GM18867 (cell line): Measurements from ENCODE around the gene SPATA7.
"Not testable (repeated sequence)": the region's sequence is repeated elsewhere in the genome, so short reads cannot be mapped to it uniquely, and the experiment has no call there.

Experiments
- ATAC-seq: cut with Tn5 transposase; IDR thresholded peaks from one replicate; pipeline ENCODE4 v1.9.1; 2021; ENCODE audit warnings: mild to moderate bottlenecking, moderate library complexity; ENCODE audit not compliant: unreplicated experiment

SPATA7 gene, protein sequence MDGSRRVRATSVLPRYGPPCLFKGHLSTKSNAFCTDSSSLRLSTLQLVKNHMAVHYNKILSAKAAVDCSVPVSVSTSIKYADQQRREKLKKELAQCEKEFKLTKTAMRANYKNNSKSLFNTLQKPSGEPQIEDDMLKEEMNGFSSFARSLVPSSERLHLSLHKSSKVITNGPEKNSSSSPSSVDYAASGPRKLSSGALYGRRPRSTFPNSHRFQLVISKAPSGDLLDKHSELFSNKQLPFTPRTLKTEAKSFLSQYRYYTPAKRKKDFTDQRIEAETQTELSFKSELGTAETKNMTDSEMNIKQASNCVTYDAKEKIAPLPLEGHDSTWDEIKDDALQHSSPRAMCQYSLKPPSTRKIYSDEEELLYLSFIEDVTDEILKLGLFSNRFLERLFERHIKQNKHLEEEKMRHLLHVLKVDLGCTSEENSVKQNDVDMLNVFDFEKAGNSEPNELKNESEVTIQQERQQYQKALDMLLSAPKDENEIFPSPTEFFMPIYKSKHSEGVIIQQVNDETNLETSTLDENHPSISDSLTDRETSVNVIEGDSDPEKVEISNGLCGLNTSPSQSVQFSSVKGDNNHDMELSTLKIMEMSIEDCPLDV

DNA sequence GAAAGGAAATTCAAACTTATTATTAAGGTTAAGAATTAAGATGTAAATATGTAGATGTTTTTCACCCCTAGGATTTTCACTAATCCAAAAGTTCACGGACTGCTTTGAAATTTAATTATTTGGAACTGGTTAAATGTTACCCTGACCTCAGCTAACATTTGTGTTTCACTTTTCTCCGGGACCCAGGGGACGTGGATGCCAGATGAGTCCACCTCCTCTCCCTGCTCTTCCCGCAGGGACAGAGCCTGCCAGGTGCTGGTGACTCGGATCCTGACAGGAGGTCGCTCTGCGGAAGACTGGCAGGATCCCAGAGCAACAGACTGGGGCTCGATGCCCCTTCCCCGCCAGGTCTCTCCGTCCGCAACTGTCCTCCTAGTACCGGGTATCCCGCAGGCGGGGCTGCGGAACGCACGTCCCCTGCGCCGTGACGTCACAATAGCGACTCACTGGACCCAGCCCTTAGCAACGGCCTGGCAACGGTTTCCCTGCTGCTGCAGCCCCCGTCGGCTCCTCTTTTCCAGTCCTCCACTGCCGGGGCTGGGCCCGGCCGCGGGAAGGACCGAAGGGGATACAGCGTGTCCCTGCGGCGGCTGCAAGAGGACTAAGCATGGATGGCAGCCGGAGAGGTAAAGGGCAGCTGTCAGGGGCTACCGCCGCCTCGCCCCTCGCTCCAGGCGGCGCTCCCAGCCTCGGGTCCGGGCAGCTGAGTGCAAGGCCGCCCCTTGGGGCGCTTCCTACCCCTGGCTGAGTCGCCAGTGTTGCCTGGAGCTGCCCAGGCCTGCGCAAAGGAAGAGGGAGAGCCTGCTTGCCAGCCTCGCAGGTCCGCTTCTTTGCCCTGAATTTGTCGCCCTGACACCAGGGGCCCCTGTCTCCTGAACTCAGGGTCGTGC lies at the start of gene SPATA7:
Gene SPATA7 (plus strand): TSS at position 446 of the 890 bp plus-strand sequence. CDS start 162 bp downstream, at position 608.
- ATAC-seq = peak; percentile 100

DNA sequence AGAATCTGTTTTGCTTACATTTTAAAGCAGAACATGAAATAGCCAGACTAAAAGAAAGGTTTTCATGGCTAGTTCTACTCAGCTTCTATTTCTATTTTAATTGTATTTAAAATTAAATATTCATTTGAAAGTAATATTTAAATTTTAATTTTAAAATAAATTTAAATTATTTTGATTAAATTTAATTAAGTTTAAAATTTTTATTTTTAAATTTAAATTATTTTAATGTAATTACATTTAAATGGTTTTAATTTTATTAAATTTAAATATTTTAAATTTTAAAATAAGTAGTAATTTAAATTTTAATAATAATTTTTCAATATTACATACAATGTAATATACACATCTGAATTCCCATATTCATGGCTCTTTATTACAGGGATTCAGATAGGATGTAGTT lies 45.1 kb upstream of the SPATA7 start:
- no peak for ATAC-seq

DNA sequence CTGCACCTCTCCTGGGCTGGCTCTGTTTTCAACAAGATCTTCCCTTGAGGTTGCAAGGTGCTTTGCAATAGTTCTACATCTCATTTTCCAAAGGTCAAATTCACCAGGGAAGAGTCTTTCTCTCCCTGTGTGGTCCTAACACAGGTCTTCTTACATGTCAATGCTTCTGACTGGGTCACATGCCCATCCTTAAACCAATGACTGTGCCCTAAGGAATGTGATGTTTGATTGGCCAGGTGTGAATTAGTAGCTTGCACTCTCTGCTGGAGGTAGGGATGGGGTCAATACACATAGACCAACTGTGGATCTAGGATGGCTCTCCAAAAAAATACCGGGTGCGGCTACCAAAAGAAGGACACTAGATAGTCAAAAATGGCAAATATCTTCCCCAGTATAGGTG lies 42.5 kb upstream of the SPATA7 start:
- ATAC-seq = no peak

DNA sequence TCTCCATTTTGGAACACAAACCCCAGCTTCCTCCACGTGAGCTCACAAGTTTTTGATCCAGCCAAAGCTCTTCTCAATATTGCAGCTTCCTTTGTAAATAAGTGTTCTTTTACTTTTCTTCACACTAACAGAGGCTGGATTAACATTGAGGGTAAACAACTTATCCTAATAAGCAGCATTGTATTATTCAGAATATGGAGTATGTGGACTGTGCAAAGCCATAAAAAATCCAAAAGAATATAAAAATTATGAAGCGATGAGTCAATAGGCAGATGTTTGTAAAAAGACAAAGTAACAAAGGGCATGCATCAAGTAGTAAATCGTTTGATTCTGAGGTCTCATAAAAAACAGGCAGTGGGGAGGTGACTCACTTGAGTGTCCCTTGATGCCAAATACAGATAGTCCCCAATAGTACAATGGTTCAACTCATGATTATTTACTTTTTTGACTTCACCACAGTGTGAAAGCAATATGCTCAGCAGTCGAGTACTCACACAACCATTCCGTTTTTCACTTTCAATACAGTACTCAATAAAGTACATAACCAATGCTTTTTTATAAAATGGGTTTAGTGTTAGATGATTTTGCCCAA lies 39.3 kb upstream of the SPATA7 start:
- ATAC-seq = no peak

DNA sequence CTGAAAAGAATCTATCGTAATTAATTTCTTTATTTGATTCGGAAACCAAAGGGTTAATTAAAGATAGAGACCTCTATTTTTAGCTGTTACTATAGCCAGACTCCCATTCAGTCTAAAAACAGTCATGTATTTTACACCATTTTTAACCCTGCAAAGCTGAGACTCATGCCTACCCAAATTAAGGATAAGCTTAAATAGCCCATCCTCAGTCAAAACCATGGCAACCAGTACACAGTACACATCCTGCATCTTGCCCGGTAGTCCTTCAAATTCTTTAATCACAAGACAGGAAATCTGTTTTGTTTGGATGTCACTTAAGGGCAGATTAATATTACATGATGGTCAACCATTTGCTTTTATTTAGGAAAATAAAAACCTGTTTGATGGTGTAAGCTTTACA lies 36.9 kb upstream of the SPATA7 start:
- no peak for ATAC-seq

DNA sequence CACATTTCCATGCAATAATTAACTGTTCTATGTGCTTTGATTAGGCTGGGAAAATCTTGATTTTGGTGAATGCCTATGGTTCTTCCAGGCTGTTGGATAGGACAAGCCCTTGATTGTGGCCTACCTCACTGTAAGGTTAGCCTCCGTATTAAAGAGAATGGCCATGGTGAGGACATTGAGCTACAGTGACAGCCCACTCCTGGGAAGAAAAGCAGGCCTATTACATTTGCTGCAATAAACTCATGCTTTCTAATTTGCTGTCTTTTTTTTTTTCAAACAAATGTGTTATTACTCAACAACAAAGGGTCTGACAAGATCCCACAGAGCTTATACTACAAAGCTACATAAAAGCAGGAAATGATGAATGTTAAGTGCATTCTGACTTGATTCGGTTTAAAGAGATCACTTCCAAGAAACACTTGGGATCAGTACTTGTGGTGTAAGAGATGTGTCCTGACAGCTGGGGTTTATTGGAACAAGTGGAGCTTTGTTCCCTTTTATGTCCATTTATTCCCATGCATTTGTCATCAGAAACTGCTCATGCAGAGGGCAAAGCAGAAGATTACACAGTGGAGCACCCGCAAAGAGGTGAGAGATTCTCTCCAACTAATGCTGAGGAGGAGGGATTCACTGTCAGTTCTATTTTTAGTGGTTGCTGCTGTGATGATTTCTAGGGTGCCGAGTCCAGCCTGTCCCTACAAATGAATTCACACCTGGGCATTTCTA lies 33.3 kb upstream of the SPATA7 start:
- ATAC-seq = no peak

DNA sequence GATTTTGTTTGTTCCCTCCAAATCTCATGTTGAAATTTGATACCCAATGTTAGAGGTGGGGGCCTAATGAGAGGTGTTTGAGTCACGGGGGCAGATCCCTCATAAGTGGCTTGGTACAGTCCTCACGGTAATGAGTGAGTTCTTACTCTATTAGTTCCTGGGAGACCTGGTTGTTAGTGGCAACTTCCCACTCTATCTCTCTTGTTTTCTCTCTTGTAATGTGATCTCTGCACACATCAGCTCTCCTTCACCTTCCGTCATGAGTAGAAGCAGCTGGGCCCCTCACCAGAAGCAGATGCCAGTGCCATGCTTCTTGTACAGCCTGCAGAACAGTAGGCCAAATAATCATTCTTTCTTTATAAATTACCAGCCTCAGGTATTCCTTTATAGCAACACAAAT lies 32.8 kb upstream of the SPATA7 start:
- no peak for ATAC-seq

DNA sequence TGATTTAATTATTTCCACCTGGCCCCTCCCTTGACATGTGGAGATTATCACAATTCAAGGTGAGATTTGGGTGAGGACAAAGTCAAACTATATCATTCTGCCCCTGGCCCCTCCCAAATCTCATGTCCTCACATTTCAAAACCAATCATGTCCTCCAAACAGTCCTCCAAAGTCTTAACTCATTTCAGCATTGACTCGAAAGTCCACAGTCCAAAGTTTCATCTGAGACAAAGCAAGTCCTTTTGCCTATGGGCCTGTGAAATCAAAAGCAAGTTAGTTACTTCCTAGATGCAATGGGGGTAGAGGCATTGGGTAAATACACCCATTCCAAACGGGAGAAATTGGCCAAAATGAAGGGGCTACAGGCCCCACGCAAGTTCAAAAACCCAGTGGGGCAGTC lies 31.1 kb upstream of the SPATA7 start:
- no peak for ATAC-seq

DNA sequence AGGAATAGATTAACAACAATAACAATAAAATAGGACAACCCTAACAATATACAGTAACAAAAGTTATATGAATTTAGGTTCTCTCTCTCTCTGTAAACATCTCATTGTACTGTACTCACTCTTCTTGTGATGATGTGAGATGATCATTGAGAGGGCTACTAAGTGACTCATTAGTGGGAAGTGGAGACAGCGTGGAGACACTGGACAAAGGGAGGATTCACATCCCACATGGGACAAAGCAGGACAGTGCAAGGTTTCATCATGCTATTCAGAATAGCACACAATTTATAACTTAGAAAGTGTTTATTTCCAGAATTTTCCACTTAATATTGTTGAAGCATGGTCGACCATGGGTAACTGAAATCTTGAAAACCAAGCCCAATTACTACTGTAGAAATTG lies 26.0 kb upstream of the SPATA7 start:
- ATAC-seq = no peak

DNA sequence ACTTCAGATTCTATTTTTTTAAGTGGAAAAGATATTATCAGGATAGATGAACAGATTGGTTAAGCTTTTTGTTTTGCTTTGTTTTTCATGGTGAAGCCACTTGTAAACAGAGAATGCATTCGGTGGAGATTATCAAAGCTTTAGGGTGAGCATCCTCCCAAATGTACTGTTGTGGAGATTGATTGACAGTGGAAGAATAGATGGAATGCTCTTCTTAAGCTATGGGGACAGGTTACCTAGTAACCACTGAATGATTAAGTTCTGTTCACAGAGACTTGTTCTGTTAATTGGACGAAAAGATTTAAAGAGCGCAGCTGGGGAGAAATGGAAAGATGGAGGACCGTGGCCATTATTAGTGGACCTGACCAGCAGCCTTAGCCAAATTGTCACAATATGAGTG lies 21.8 kb upstream of the SPATA7 start:
- no peak for ATAC-seq

DNA sequence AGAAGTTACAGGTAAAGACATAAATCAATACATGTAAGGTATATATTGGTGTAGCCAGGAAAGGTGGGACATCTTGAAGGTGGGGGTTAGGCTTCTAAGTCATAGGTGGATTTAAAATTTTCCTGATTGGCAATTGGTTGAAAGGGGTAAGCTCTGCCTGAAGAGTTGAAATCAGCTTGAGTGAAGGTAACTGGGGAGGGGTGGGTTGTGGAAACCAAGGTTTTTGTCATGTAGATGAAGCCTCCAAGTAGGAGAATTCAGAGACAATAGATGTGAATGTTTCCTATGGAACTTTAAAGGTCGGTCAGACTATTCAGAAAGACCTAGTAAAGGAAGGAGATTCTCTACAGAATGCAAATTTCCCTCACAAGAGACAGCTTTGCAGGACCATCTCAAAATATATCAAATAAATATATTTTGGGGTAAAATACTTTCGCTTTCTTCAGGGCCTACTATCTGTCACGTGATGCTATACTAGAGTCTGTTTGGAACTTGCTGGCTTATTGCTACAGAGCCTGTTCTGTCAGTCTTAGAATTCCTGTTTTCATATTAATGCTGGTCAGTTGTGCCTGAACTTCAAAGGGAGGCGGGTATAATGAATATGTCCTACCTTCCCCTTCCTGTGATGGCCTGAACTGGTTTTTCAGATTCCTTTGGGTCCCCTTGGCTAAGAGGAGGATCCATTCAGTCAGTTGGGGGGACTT lies 20.6 kb upstream of the SPATA7 start:
- ATAC-seq = no peak

DNA sequence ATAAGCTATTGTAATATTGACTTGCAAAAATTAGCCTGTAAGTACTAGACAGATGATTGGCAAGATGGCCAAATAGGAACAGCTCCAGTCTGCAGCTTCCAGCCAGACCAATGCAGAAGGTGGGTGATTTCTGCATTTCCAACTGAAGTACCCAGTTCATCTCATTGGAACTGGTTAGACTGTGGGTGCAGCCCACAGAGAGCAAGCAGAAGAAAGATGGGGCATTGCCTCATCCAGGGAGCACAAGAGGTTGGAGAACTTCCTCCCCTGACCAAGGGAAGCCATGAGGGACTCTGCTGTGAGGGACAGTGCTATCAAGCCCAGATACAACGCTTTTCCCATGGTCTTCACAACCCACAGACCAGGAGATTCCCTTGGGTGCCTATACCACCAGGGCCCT lies 16.0 kb upstream of the SPATA7 start:
- no peak for ATAC-seq

DNA sequence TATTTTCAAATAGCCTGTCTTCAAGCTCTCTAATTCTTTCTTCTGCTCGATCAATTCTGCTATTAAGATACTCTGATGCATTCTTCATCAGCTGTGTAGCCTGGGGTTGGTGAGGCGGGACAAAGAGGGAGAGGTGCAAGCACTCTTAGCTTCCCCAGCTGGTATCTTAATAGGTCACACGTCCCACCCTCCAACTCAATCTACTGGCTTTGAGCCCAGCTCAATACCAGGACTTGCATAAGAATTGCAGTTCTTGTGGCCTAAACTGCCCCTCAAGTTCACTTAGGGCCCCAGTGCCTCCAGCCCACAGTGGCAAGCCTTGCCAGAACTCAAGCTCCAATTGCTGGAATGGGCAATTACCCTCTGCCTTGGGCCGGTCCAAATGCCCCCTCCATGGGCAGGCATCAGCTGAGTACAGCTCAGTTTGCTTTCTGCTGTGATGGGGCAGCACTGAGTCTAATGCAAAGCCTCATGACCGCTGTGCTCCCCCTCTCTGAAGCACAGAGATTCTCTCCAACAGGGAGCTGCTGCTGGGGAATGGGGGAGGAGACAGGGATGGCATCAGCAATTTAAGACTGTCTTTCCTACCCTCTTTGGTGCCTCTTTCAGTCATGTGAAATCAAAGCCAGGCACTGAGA lies 5.6 kb upstream of the SPATA7 start:
- no peak for ATAC-seq

DNA sequence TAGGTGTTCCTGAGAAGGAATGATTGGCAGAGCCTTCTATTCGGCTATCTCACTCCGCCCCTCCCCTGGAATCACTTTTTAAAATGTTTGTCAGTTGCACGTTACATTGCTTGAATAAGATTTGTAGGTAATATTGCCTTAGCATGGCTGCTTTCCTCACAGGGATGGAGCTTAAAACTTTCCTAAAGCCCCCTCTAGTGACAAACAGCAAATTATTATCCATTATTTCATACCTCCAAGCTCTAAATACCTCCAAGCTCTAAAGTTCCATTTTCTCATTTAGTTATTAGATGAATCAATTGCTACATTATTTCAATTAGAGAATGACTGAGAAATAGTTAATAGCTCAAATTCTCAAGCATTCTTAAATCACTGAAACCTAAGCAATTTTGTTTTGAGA lies 5.1 kb upstream of the SPATA7 start:
- ATAC-seq = no peak

DNA sequence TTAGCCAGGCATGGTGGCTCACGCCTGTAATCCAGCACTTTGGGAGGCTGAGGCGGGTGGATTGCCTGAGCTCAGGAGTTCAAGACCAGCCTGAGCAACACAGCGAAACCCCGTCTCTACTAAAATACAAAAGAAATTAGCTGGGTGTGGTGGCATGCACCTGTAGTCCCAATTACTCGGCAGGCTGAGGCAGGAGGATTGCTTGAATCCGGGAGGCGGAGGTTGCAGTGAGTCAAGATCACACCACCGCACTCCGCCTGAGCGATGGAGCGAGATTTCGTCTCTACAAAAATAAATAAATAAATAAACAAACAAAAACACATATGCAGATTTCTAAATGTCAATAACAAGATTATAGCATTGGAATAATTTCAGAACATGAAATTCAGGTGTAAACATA lies 3.8 kb upstream of the SPATA7 start:
- ATAC-seq = not testable (repeated sequence)

DNA sequence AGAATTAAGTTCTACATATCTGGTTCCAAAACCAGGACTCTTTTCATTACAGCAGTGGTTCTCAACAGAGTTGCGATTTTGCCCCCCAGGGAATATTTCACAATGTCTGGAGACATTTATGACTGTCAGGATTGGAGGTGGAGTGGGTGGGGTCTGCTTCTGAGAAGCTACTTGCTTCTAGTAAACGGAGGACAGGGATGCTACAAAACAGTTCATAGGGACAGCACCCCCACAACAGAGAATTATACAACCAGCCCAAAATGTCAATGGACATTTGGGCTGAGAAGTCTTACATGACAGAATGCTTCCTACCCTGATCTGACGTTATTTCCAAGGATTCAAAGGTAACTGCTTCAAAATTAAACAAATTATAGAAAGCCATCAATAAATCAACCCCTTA lies 739 bp upstream of the SPATA7 start:
- no peak for ATAC-seq

DNA sequence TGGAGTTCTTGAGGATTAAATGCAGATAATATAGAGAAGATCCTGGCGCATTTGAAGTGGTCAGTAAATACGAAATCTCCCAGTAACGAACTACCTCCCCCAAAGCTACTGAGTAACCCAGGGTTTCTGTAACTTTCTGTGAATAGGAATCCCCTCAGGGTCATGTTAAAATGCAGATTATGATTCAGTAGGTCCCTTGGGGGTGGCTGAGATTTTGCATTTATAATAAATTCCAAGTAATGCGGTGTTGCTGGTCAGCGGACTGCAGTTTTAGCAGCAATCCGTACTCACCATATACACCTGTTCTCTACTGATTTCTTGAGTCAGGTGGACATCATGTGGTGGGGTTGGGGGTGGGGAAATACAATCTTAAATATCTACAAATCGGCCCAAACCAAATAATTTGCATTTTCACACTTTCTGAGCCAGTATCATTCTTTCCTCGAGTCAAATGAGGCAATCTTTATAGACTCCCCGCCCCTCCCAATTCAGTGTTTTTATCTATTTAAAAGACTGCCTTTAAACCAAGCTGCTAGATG lies 868 bp downstream of the SPATA7 start:
- ATAC-seq = no peak

DNA sequence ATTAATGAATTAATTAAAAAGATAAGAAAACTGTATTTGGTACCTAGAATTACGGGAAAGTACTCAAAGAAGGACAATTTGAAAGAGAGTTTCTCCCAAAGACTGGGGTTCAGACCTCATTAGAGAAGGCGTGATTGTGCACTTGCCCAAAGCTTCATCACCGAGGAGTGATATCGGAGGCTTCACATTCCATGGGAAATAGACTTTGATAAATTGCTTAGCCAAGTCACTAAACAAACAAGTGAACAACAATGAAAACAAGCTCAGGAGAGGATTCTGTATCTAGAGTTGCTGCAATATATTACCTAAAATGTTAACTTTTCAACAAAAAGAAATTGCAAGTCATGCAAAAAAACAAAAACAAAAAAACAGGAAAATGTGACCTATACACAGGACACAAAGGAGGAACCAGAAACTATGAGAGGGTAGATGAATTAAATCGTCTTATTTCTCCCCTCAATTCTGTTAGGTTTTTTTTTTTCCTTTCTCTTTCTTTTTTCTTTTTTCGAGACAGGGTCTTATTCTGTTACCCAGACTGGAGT lies 3.4 kb downstream of the SPATA7 start:
- no peak for ATAC-seq

DNA sequence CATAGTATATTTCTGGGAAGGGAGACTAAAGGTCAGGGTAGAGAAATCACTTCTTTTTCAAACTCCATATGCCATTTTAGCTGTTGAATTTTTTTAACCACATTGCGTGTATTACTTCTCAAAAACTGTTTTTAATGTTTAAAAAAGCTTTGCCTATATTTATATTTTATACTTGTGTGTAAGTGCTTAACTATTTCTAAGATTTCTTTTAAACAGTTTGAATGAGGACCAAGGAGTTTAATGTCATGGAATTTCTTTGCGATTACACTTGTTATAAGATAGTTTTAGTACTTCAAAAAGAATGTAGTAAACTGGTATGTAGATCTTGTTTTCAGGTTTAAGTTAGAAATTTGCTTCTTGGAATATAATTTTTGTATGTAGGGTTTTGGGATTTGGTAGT lies 7.2 kb downstream of the SPATA7 start:
- no peak for ATAC-seq
